A549 (cell line): ENCODE data around the gene UBAP1.
"Not testable (repeated sequence)": the region's sequence is repeated elsewhere in the genome, so short reads cannot be mapped to it uniquely, and the experiment has no call there.

Experiments used
- CTCF ChIP-seq: fragments of >200 bp; sonication (Bioruptor Twin); formaldehyde crosslinking; IDR thresholded peaks from 3 replicates; pipeline ENCODE4 v1.5.1; 2016
- ELK1 ChIP-seq: fragments of 150-350 bp; IDR thresholded peaks from 2 replicates; pipeline ENCODE4 v1.6.1; 2014; ENCODE audit warnings: low read depth, mild to moderate bottlenecking, low read length

- not testable (repeated sequence) for TF ChIP-seq CTCF, ELK1
These were observed 122.2 kb downstream of the UBAP1 start for GRCh38 chr9:34301064-34301463.
